GM13976 (cell line): ENCODE data around the gene HAO2.

Experiments used
- DNase-seq: peaks from one replicate; pipeline ENCODE4 v3.0.0; 2012; ENCODE audit warnings: low spot score
- in situ Hi-C: fragments of 300-500 bp; cut with MboI; formaldehyde crosslinking; loops from one replicate; pipeline ENCODE4 v1.12.0; 2022; ENCODE audit warnings: low sequenced_read_pairs, mixed read lengths, inconsistent platforms; ENCODE audit not compliant: unreplicated experiment
- TF ChIP-seq, protein P1 (sequence below): IDR thresholded peaks from 2 replicates; pipeline ENCODE4 v1.5.1; 2012; ENCODE audit warnings: borderline replicate concordance, mild to moderate bottlenecking; ENCODE audit not compliant: insufficient read depth; ENCODE audit errors: extremely low read depth, missing control alignments, control extremely low read depth

The HAO2 gene

DNA sequence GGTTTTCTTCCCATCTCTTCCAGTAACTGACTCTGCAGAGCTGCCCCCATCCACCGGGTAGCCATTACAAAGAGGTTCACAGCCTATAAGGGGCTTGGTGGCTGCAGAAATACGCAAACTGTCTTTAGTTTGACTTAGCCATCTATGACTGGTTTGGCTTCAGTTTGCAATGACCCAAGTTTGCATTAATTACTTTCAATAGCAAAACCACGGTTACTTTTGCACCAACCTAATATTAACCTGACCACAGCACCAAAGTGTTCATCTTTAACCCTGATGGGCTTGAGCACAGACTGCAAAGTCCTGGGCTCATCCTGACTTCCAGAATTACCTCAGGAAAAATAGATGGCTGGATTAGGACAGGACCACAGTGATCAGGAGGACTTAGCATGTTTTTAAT is 2.2 kb upstream of the HAO2 start:
- no peak for DNase-seq
- in situ Hi-C loops, result loop anchor here (5.0 kb wide), 1 partner anchor 79 kb away; no protein-coding TSS in a partner anchor
- TF ChIP-seq, protein P1, sequence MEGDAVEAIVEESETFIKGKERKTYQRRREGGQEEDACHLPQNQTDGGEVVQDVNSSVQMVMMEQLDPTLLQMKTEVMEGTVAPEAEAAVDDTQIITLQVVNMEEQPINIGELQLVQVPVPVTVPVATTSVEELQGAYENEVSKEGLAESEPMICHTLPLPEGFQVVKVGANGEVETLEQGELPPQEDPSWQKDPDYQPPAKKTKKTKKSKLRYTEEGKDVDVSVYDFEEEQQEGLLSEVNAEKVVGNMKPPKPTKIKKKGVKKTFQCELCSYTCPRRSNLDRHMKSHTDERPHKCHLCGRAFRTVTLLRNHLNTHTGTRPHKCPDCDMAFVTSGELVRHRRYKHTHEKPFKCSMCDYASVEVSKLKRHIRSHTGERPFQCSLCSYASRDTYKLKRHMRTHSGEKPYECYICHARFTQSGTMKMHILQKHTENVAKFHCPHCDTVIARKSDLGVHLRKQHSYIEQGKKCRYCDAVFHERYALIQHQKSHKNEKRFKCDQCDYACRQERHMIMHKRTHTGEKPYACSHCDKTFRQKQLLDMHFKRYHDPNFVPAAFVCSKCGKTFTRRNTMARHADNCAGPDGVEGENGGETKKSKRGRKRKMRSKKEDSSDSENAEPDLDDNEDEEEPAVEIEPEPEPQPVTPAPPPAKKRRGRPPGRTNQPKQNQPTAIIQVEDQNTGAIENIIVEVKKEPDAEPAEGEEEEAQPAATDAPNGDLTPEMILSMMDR, result no peak

DNA sequence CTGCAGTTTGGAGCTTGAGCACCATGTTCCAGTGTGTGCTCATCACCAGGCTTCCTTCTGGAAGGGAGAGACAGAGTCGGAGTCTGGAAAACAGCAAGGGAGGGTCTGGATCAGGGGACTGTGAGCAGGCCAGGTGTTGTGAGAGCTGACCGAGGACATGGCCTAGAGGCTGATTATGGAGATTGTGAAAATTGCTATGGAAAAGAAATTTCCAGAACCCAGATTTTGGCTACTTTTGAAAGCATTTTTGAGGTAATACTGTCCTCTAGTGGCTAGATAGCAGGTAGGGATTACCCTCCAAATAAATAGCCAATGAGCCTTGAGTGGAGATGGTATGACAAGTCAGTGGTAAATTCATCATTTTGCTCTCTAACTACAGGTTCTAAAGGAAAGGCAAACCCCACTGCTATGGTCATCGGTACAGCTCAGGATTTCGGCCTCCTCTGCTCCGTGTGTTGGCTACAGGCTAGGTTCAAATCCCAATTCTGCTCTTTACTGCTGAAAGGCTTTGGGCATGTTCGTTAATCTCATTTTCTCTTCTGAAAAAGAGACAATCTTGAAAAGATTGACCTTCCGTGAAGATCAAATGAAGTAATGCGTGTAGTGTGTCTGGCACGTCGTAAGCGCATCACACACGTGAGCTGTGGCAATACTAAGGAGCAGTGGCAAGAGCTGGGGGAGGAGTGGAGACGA is 1.0 kb upstream of the HAO2 start:
- TF ChIP-seq, protein P1, result peak; percentile 69
- peak; percentile 62 for DNase-seq
- in situ Hi-C loops, result loop anchor here (5.0 kb wide), 1 partner anchor 80 kb away; no protein-coding TSS in a partner anchor

DNA sequence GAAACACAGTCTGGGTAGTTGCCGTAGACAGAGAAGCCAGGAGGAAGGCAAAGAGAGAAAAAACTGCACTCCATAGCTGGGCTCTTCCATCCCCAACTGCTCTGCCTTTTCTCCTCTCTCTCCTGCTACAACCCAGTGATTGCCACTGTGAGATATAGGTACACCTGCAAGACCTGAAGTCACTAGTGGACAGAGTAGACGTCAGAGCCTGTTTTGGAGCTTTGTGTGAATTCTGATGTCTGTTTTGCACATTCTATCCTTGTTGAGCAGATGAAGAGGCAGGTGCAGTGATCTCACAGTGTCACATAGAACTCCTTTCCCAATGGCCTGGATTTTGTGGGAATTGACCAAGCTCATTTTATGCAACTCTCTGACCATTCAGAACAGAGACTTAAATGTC is 2.2 kb downstream of the HAO2 start:
- TF ChIP-seq, protein P1, result no peak
- no peak for DNase-seq
- in situ Hi-C loops, result no loop called here

DNA sequence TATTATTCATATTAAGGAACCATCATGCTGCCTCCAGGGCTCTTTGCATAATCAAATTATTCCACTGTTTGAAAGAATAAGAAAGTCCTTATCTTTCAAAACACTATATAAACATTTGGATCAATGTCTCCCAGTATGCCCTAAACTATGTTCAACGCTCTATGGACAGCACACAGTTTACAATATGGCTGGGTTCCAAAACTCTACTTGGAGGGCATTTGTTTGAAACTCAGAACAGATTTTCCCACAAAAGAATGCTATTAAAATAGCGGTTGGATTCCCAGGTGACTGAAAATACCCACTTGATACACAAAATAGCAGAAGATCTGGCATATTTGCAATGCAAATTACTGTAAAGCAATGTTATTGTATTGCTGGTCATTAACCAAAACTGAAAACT is 3.2 kb downstream of the HAO2 start:
- in situ Hi-C loops, result no loop called here
- DNase-seq, result no peak
- TF ChIP-seq, protein P1, result no peak

DNA sequence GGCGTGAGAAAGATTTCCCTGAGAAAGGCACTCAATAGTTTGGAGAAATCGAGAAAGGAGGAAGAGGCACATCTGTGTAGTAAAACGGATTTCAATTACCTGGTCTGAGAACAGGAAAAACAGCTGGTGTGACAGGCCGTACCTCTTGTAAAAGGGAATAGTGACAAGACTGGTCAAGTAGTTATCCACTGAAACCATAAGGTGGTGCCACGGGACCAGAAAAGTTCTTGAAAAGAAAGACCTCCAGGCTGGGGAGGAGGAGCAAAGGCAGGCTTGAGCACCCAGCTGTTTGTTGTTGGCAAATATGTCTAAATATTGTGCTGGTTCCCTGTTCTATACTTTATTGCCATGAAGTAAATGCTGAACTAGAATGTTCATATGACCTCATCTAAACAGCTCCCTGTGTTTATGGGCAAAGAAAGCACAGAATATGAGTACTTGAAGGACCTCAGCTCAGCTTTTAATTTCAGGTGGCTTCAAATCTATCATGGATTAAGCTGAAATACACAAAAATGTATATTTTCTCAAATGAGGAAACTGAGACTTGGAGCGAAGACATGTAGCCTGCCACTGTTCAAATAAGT is 4.0 kb downstream of the HAO2 start:
- in situ Hi-C loops, result no loop called here
- TF ChIP-seq, protein P1, result no peak
- DNase-seq, result peak; percentile 42

DNA sequence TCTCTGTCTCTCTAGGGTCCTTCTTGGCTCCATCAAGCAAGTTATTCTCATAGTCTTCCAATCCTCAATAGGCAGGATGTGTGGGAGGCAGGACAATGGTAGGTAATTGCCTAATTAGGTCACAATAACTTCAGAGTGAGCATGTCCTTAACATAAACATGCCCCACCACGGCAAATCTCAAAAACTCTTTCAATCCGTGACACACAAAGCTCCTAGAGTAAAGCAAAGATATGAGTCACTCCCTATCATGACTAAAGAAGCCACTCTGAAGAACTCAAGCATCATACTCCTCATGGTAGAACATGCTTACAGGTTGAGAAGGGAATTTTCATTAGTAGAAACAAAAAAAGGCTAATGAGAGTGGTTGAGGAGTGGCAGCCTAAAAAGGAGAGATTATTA is 4.9 kb downstream of the HAO2 start:
- in situ Hi-C loops, result no loop called here
- TF ChIP-seq, protein P1, result no peak
- DNase-seq, result no peak
